Measurements from ENCODE around the gene GPA33.

DNA sequence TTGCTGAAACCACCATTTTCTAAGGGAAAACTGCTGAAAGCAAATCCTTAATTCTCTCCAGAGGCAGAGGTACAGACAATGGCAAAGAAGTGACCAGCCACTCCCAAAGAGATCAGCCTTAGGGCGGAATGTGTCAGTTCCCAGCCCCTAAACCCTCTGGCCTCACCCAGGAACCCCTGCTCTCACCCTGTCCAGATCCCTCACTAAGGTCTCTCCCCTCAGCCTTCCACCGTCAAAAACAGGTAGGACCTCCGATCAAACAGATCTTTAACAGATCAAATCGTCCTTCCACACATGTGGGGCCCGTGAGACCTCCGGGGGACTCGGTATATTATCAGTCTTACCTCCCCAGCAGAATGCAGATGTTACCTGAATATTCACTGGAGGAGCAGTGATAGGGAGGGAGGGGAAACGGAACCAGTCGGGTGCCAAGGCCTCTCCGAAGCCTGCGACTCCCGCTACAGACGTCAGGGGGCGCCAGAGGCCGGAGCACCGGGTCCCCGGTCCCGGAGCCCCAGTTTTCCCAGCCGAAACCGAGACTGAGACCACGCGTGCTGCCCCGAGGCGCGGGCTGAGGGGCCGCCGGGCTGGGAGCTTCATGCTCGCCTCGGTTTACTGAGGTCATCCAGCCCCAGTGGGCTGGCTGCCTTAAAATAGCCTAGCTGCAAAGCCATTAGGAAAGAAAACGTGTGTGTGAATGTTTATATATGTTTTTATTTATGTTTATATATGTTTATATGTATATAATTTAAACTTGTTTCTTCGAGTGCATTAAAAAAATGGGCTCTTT is 23.6 kb downstream of the GPA33 start:
- peak; percentile 96 for TF ChIP-seq CTCF (IDR thresholded peaks at IDR 0.05; ENCODE audit: low read length)
- no peak for TF ChIP-seq EZH2 (IDR thresholded peaks at IDR 0.05; ENCODE audit: borderline replicate concordance, low read length)
